ENCODE measurements around the gene GOLGA5. TPM values are rescaled to one million over a fixed set of nuclear protein-coding genes. Genes with fewer than 3 reads are reported as not detected.
A peak's percentile ranks its signal among the peaks of the same experiment; 100 is the strongest.
"Not testable (repeated sequence)": the region's sequence is repeated elsewhere in the genome, so short reads cannot be mapped to it uniquely, and the experiment has no call there.

The GOLGA5 gene, protein sequence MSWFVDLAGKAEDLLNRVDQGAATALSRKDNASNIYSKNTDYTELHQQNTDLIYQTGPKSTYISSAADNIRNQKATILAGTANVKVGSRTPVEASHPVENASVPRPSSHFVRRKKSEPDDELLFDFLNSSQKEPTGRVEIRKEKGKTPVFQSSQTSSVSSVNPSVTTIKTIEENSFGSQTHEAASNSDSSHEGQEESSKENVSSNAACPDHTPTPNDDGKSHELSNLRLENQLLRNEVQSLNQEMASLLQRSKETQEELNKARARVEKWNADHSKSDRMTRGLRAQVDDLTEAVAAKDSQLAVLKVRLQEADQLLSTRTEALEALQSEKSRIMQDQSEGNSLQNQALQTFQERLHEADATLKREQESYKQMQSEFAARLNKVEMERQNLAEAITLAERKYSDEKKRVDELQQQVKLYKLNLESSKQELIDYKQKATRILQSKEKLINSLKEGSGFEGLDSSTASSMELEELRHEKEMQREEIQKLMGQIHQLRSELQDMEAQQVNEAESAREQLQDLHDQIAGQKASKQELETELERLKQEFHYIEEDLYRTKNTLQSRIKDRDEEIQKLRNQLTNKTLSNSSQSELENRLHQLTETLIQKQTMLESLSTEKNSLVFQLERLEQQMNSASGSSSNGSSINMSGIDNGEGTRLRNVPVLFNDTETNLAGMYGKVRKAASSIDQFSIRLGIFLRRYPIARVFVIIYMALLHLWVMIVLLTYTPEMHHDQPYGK
- 10 to 100 TPM; 11.5 to 21.0 (median 17.1) TPM for total RNA-seq
- total RNA-seq (2013): 34.5 TPM

DNA sequence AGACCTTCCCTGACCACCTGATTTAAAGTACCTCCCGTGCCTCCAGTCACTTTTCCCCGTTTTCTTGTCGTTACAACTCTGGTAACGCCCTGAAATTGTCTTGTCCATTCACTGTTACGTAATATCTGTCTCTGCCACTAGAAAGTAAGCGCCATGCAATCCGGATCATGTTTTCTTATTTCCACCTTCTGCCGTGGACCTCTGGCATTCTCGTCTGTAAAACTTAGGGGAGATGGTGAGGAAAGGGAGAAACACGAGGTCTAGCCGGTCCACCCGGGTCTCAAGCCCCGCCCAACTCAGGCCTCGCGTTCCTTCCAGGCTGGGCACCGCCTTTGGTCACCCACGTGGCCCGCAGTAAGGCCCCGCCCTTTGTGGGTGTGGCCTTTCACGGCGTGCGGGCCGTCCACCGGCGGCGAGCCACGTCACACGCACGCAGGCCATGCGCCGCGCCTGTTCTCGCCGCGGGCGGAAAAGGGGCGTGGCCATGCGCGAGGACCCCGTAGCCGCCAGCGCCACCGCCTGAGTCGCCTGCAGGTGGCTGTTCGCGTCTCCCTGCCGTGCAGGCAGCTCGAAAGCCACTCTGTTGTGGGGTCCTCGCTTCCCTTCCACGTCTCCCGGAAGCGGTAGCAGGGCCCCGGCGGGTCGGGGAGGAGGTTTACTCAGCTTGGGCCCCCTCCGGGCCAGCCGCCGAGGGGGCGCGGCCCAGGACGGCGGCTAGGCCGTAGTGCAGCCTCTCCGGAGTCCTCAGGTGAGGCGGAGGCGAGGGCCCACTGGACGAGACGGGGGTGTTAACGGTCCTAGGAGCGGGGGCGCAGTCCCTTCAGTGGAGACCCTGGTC, at the start of gene GOLGA5:
TSS of gene GOLGA5 (plus strand) at position 597 of the 838 bp plus-strand sequence. CDS start 3,133 bp downstream, outside the sequence.
- H3K9me3 ChIP-seq (ENCODE audit: control insufficient read depth, insufficient read depth, low read length): peaks cover 2% of the 10 kb centered on the region
- TF ChIP-seq, protein P1, sequence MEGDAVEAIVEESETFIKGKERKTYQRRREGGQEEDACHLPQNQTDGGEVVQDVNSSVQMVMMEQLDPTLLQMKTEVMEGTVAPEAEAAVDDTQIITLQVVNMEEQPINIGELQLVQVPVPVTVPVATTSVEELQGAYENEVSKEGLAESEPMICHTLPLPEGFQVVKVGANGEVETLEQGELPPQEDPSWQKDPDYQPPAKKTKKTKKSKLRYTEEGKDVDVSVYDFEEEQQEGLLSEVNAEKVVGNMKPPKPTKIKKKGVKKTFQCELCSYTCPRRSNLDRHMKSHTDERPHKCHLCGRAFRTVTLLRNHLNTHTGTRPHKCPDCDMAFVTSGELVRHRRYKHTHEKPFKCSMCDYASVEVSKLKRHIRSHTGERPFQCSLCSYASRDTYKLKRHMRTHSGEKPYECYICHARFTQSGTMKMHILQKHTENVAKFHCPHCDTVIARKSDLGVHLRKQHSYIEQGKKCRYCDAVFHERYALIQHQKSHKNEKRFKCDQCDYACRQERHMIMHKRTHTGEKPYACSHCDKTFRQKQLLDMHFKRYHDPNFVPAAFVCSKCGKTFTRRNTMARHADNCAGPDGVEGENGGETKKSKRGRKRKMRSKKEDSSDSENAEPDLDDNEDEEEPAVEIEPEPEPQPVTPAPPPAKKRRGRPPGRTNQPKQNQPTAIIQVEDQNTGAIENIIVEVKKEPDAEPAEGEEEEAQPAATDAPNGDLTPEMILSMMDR (IDR thresholded peaks at IDR 0.05): no peak
- DNase-seq (peak; percentile 99), ATAC-seq (peak; percentile 89 to 98 (median 92))
- H3K36me3 ChIP-seq (ENCODE audit: control insufficient read depth, insufficient read depth, low read length): peaks cover 12% of the 10 kb centered on the region
- H3K27me3 ChIP-seq (ENCODE audit: control insufficient read depth, insufficient read depth, low read length): no peaks in the 10 kb centered on the region
- Mint-ChIP-seq H3K36me3 (peaks cover 30% of the 10 kb centered on the region), H3K27ac (peak within 1 kb of the TSS; percentile 77 to 85), H3K9me3 (peaks cover 6 to 9% of the 10 kb centered on the region in 2 donors), H3K27me3 (ENCODE audit: low read depth in 2 of 2) (peaks cover 3 to 27% of the 10 kb centered on the region in 2 donors), H3K4me3 (peak within 1 kb of the TSS; percentile 95), H3K4me1 (peaks cover 32 to 38% of the 10 kb centered on the region in 2 donors)
- H3K4me1 ChIP-seq (ENCODE audit: control insufficient read depth, insufficient read depth, low read length): peaks cover 14% of the 10 kb centered on the region
- WGBS (ENCODE audit: insufficient coverage): under 1% methylated on average over 71 of the region's 71 CpGs
- H3K27ac ChIP-seq (ENCODE audit: low read length): peak within 1 kb of the TSS; percentile 86
- intact Hi-C loops (cut with micrococcal nuclease): loop anchor here (1.0 to 2.0 kb wide), 2 partner anchors 71 to 755 kb away; no protein-coding TSS in a partner anchor
- H3K4me3 ChIP-seq (ENCODE audit: low read length): peak within 1 kb of the TSS; percentile 99

- Mint-ChIP-seq H3K27me3 (ENCODE audit: low read depth in 2 of 2) (peaks cover 67 to 75% of the 10 kb centered on the region in 2 donors), H3K36me3 (peaks cover 6% of the 10 kb centered on the region), H3K4me1 (peaks cover 34 to 48% of the 10 kb centered on the region in 2 donors), H3K4me3 (peak overlapping the region; percentile 67), H3K9me3 (no peaks in the 10 kb centered on the region), H3K27ac (peak overlapping the region; percentile 64 to 77)
- ATAC-seq: no peak
- TF ChIP-seq, protein P1 (IDR thresholded peaks at IDR 0.05): no peak
- WGBS (ENCODE audit: insufficient coverage): 7% methylated on average over 16 of the region's 16 CpGs
- Histone ChIP-seq H3K9me3 (ENCODE audit: control insufficient read depth, insufficient read depth, low read length) (no peaks in the 10 kb centered on the region), H3K4me3 (ENCODE audit: low read length) (peak overlapping the region; percentile 40), H3K27ac (ENCODE audit: low read length) (no peak overlapping the region), H3K4me1 (ENCODE audit: control insufficient read depth, insufficient read depth, low read length) (peaks cover 29% of the 10 kb centered on the region), H3K27me3 (ENCODE audit: control insufficient read depth, insufficient read depth, low read length) (peaks cover 34% of the 10 kb centered on the region), H3K36me3 (ENCODE audit: control insufficient read depth, insufficient read depth, low read length) (no peaks in the 10 kb centered on the region)
- intact Hi-C loops (cut with micrococcal nuclease): no loop called here
- DNase-seq: peak in 1 of 2 donors; percentile 26
These were observed 46.3 kb upstream of the GOLGA5 start for GRCh38 chr14:92747701-92748258.

DNA sequence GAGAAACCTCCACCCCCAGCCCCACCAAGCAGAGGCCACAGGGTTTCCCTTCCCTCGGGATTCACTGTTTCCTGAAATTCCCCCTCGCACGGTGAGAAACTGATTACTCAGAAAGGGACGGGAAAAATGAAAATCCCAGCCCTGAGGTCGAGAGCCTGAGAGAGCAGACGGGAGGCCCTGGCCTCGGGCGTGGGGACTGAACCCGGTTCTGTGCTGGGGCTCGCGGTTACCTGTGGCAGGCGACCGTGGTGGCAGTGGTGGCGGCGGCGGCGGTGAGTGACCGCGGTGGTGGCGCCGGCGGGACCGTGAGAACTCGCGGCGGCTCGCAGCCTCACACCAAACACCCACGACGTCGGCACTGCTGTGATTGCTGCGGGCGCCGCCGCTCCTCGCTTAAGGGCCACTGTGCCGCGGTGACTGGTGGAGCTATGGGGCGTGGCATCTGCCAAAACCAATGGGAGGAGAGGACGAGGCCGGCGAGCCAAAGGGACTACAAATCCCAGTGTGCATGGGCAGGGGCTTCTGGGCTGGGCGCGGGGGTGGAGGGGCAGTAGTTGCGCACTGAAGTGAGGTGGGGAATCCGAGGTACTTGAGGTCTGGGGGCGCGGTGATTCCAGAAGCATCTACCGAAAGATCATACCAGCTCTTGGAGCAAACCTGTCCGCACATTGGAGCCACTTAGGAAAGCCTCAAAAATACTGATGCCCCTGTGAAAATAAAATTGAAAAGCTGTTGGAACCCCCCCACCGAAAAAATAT, 45.7 kb upstream of the GOLGA5 start, which contains the start of gene LGMN:
TSS of gene LGMN (minus strand) at position 369 of the 758 bp plus-strand sequence. CDS start 15,841 bp downstream, outside the sequence.
- TF ChIP-seq, protein P1 (IDR thresholded peaks at IDR 0.05): no peak

GRCh38 chr14:92750222-92750728, 43.8 kb upstream of the GOLGA5 start:
- peak overlapping the region; percentile 19 for H3K4me3 ChIP-seq (ENCODE audit: low read length)
- peaks cover 29% of the 10 kb centered on the region for H3K4me1 ChIP-seq (ENCODE audit: control insufficient read depth, insufficient read depth, low read length)
- intact Hi-C loops (cut with micrococcal nuclease): loop anchor here (2.0 kb wide), 1 partner anchor 33 kb away; no protein-coding TSS in a partner anchor
- H3K36me3 ChIP-seq (ENCODE audit: control insufficient read depth, insufficient read depth, low read length); H3K36me3 Mint-ChIP-seq; H3K27ac Mint-ChIP-seq; ATAC-seq; H3K9me3 Mint-ChIP-seq; H3K27ac ChIP-seq (ENCODE audit: low read length); H3K9me3 ChIP-seq (ENCODE audit: control insufficient read depth, insufficient read depth, low read length): not testable (repeated sequence)
- 8% methylated on average over 10 of the region's 10 CpGs for WGBS (ENCODE audit: insufficient coverage)
- peak overlapping the region; percentile 79 for H3K4me3 Mint-ChIP-seq
- peaks cover 34 to 48% of the 10 kb centered on the region in 2 donors for H3K4me1 Mint-ChIP-seq
- H3K27me3 Mint-ChIP-seq (ENCODE audit: low read depth in 2 of 2): peaks cover 78 to 85% of the 10 kb centered on the region in 2 donors
- DNase-seq: peak in 1 of 2 donors; percentile 67
- H3K27me3 ChIP-seq (ENCODE audit: control insufficient read depth, insufficient read depth, low read length): peaks cover 36% of the 10 kb centered on the region

More for the DNA sequence above, 45.7 kb upstream of the GOLGA5 start, which contains the start of gene LGMN:
- WGBS (ENCODE audit: insufficient coverage): 5% methylated on average over 50 of the region's 50 CpGs
- H3K27me3 Mint-ChIP-seq (ENCODE audit: low read depth in 2 of 2): peaks cover 74 to 82% of the 10 kb centered on the region in 2 donors
- Histone ChIP-seq H3K4me1 (ENCODE audit: control insufficient read depth, insufficient read depth, low read length) (peaks cover 29% of the 10 kb centered on the region), H3K9me3 (ENCODE audit: control insufficient read depth, insufficient read depth, low read length) (no peaks in the 10 kb centered on the region), H3K27ac (ENCODE audit: low read length) (no peak within 1 kb of the TSS), H3K27me3 (ENCODE audit: control insufficient read depth, insufficient read depth, low read length) (peaks cover 34% of the 10 kb centered on the region), H3K36me3 (ENCODE audit: control insufficient read depth, insufficient read depth, low read length) (no peaks in the 10 kb centered on the region), H3K4me3 (ENCODE audit: low read length) (peak within 1 kb of the TSS; percentile 40)
- H3K4me1 Mint-ChIP-seq: peaks cover 34 to 48% of the 10 kb centered on the region in 2 donors
- H3K36me3 Mint-ChIP-seq: peaks cover 6% of the 10 kb centered on the region
- H3K27ac Mint-ChIP-seq: peak within 1 kb of the TSS; percentile 64 to 77
- H3K9me3 Mint-ChIP-seq: no peaks in the 10 kb centered on the region
- H3K4me3 Mint-ChIP-seq: peak within 1 kb of the TSS; percentile 67
- ATAC-seq (peak; percentile 84 to 91 (median 84)), DNase-seq (peak; percentile 68 to 89)
- intact Hi-C loops (cut with micrococcal nuclease): no loop called here
